ENCODE measurements around the gene GPATCH11.

- TF ChIP-seq POLR2A (IDR thresholded peaks at IDR 0.05) (no peak), CTCF (IDR thresholded peaks at IDR 0.05) (no peak)
Observed at GRCh38 chr2:37060446-37060845, 23.9 kb upstream of the GPATCH11 start.
